Ovary (tissue), 10 donors: ENCODE measurements around the gene KRTAP9-7. TPM values are rescaled to one million over a fixed set of nuclear protein-coding genes. Genes with fewer than 3 reads are reported as not detected.
"Not testable (repeated sequence)": the region's sequence is repeated elsewhere in the genome, so short reads cannot be mapped to it uniquely, and the experiment has no call there.

Source experiments
- DNase-seq, 5 donors: peaks; one replicate each; pipeline ENCODE4 v3.0.0-alpha.2; 2019 to 2020
- H3K27ac ChIP-seq, 2 donors: fragments of 200-600 bp; one replicate each; pipeline versions ENCODE4 v1.5.1 to v1.8.0; 2019 to 2022
- H3K27me3 ChIP-seq: fragments of 200-600 bp; one replicate; pipeline ENCODE4 v1.8.0; 2022
- H3K36me3 ChIP-seq: fragments of 200-600 bp; sonication (generic); one replicate; pipeline ENCODE4 v1.5.1; 2019
- H3K4me1 ChIP-seq: one replicate; pipeline ENCODE4 v1.8.1; 2013; ENCODE audit warnings: mild to moderate bottlenecking, moderate library complexity; ENCODE audit not compliant: insufficient read depth
- H3K4me3 ChIP-seq: fragments of 200-600 bp; sonication (generic); one replicate; pipeline ENCODE4 v1.5.1; 2017
- H3K9me3 ChIP-seq, 2 donors: fragments of 200-600 bp in 1 of 2; sonication (generic) in 1 of 2; one replicate each; pipeline versions ENCODE4 v1.5.1 to v1.8.1; 2013 to 2019; ENCODE audit warnings: mild to moderate bottlenecking in 1 of 2, moderate library complexity in 1 of 2
- CTCF ChIP-seq, 3 donors: fragments of 450-650 bp in 2 of 3; fragments of 200-600 bp in 1 of 3; IDR thresholded peaks; one replicate each; pipeline versions ENCODE4 v1.5.1 to v1.8.0; 2016 to 2022; ENCODE audit warnings: antibody characterized with exemption in 3 of 3, mild to moderate bottlenecking in 1 of 3
- EP300 ChIP-seq: sonication (generic); formaldehyde crosslinking; IDR thresholded peaks from one replicate; pipeline ENCODE4 v1.6.1; 2017; ENCODE audit warnings: antibody characterized with exemption
- POLR2A ChIP-seq: fragments of 450-650 bp; IDR thresholded peaks from one replicate; pipeline ENCODE4 v1.6.1; 2017; ENCODE audit warnings: antibody characterized with exemption, mild to moderate bottlenecking, moderate library complexity
- WGBS, 3 donors: extraction: QIAGEN DNeasy Blood & Tissue Kit in 1 of 3; methylation state at CpG; one replicate each; pipeline versions ENCODE4 v1.1.5 to v1.1.7; 2013 to 2017; 5-methylcytosine and 5-hydroxymethylcytosine counted together
- intact Hi-C, 4 donors: fragments of 100-400 bp; cut with DNase I; formaldehyde crosslinking; loops; one replicate each; pipeline versions ENCODE4 v1.11.0 to v1.15.1; 2022 to 2023
- long read RNA-seq, 3 donors: library from polyadenylated mRNA in 2 of 3; unstranded in 2 of 3; transcript quantifications; one replicate each; pipeline ENCODE4 v2.0.0 and lab custom pipeline, GENCODE V29; 2021 to 2026
- polyA plus RNA-seq, 2 donors: library from polyadenylated mRNA; stranded (reverse); fragments of 200-250 nt in 1 of 2; fragments of 350-450 nt in 1 of 2; fragmentation: Illumina TruSeq in 1 of 2; extraction: RNeasy Lipid Tissue Mini Kit (QIAGEN cat#74804) in 1 of 2; gene quantifications; one replicate each; pipeline ENCODE4 v1.2.3, GENCODE V29; 2013 to 2014
- total RNA-seq, 7 donors: library from RNA; depleted of rRNA in 2 of 7; stranded (reverse); fragments of >200 nt in 2 of 7; fragmentation: NEBNext Ultra II Directional in 3 of 7; extraction: Animal tissue kit (Norgen Biotek cat#: 25700) in 3 of 7; gene quantifications; one replicate each; pipeline versions ENCODE4 v1.1.0 to v1.2.4, GENCODE V29; 2016 to 2023
- donor health status: DM: no; HTN: no; CAD: no; lungs with moderate emphysema.
- donor health status: DM: no; HTN: no; CAD: no.
- donor health status: Bipolar disorder and iron deficiency.
- donor health status: DM: yes; HTN: yes; CAD: no.
- donor health status: DM: no; HTN: no; CAD: no.
- donor health status: DM: yes; HTN: yes; CAD: no.

KRTAP9-7 gene
- total RNA-seq, result not detected
- polyA plus RNA-seq, result not detected
- long read RNA-seq, donor 1, result 0 reads
- long read RNA-seq, donor 2, result 0 reads
- long read RNA-seq, donor 3, result 0 reads

- intact Hi-C loops, DNase-seq: not testable (repeated sequence)
- 77 to 96% (median 94%) methylated on average over 3 of the region's 3 CpGs for WGBS, 3 donors
These were observed at the start of gene KRTAP9-7 for GRCh38 chr17:41275648-41276190. Gene KRTAP9-7, plus strand, starts transcription at chr17:41275698. Its CDS starts 0 bp downstream, at chr17:41275698.

GRCh38 chr17:41226051-41226450 lies 49.4 kb upstream of the KRTAP9-7 start:
- Histone ChIP-seq H3K27ac (no peak overlapping the region), H3K4me1 (no peaks in the 10 kb centered on the region), H3K9me3 (no peaks in the 10 kb centered on the region), H3K36me3 (no peaks in the 10 kb centered on the region), H3K27me3 (no peaks in the 10 kb centered on the region), H3K4me3 (no peak overlapping the region)
- 89 to 91% (median 91%) methylated on average over 6 of the region's 6 CpGs for WGBS, 3 donors
- TF ChIP-seq POLR2A (no peak), CTCF (IDR thresholded peaks at IDR 0.05) (no peak), EP300 (no peak)
- intact Hi-C loops, result no loop called here
- no peak for DNase-seq

More at GRCh38 chr17:41275648-41276190, at the start of gene KRTAP9-7:
- not testable (repeated sequence) for H3K36me3 ChIP-seq, H3K4me1 ChIP-seq, H3K27ac ChIP-seq, H3K27me3 ChIP-seq, H3K9me3 ChIP-seq, H3K4me3 ChIP-seq

GRCh38 chr17:41226598-41227095 lies 48.9 kb upstream of the KRTAP9-7 start, which contains the start of gene KRTAP9-2:
Gene KRTAP9-2, plus strand, starts transcription at chr17:41226648. Its CDS starts 7 bp downstream, at chr17:41226655.
- H3K4me3 ChIP-seq, intact Hi-C loops, H3K4me1 ChIP-seq, H3K9me3 ChIP-seq, H3K27ac ChIP-seq, H3K27me3 ChIP-seq, DNase-seq, H3K36me3 ChIP-seq: not testable (repeated sequence)
- 71 to 77% methylated on average over 3 of the region's 4 CpGs; no CpG with 5 or more reads in 1 of the 3 donors for WGBS, 3 donors

GRCh38 chr17:41230094-41230493 lies 45.4 kb upstream of the KRTAP9-7 start:
- H3K9me3 ChIP-seq, result no peaks in the 10 kb centered on the region
- intact Hi-C loops, result no loop called here
- H3K27me3 ChIP-seq, result no peaks in the 10 kb centered on the region
- DNase-seq, result no peak
- no peaks in the 10 kb centered on the region for H3K36me3 ChIP-seq
- H3K4me1 ChIP-seq, result no peaks in the 10 kb centered on the region
- TF ChIP-seq CTCF (IDR thresholded peaks at IDR 0.05), result no peak
- no peak for TF ChIP-seq POLR2A
- no peak for TF ChIP-seq EP300
- no peak overlapping the region for H3K27ac ChIP-seq
- H3K4me3 ChIP-seq, result no peak overlapping the region

GRCh38 chr17:41231731-41232130 lies 43.8 kb upstream of the KRTAP9-7 start:
- Histone ChIP-seq H3K27me3 (no peaks in the 10 kb centered on the region), H3K9me3 (no peaks in the 10 kb centered on the region), H3K36me3 (no peaks in the 10 kb centered on the region), H3K4me1 (no peaks in the 10 kb centered on the region), H3K27ac (no peak overlapping the region), H3K4me3 (no peak overlapping the region)
- intact Hi-C loops, result no loop called here
- DNase-seq, result no peak
- 88 to 89% (median 89%) methylated on average over 6 of the region's 6 CpGs for WGBS, 3 donors
- no peak for TF ChIP-seq CTCF (IDR thresholded peaks at IDR 0.05)
- no peak for TF ChIP-seq POLR2A
- TF ChIP-seq EP300, result no peak

GRCh38 chr17:41232399-41233105 lies 42.9 kb upstream of the KRTAP9-7 start, which contains the start of gene KRTAP9-3:
Gene KRTAP9-3, plus strand, starts transcription at chr17:41232449. Its CDS starts 53 bp downstream, at chr17:41232502.
- H3K27me3 ChIP-seq, result not testable (repeated sequence)

GRCh38 chr17:41237116-41237515 lies 38.4 kb upstream of the KRTAP9-7 start:
- H3K27me3 ChIP-seq, H3K4me1 ChIP-seq, H3K4me3 ChIP-seq, H3K36me3 ChIP-seq, intact Hi-C loops, DNase-seq, H3K27ac ChIP-seq, H3K9me3 ChIP-seq: not testable (repeated sequence)
- WGBS, 3 donors, result 72 to 78% (median 77%) methylated on average over 4 of the region's 4 CpGs

More at GRCh38 chr17:41232399-41233105, 42.9 kb upstream of the KRTAP9-7 start, which contains the start of gene KRTAP9-3:
- H3K9me3 ChIP-seq, H3K36me3 ChIP-seq, DNase-seq, intact Hi-C loops, H3K27ac ChIP-seq, H3K4me1 ChIP-seq, H3K4me3 ChIP-seq: not testable (repeated sequence)
- 82 to 100% (median 88%) methylated on average over 1 of the region's 1 CpG for WGBS, 3 donors

GRCh38 chr17:41237949-41238437 lies 37.5 kb upstream of the KRTAP9-7 start, which contains the start of gene KRTAP9-8:
Gene KRTAP9-8, plus strand, starts transcription at chr17:41237999. Its CDS starts 53 bp downstream, at chr17:41238052.
- H3K4me1 ChIP-seq, H3K27ac ChIP-seq, H3K4me3 ChIP-seq, intact Hi-C loops, H3K36me3 ChIP-seq, H3K9me3 ChIP-seq, H3K27me3 ChIP-seq, DNase-seq: not testable (repeated sequence)
- 31 to 55% (median 40%) methylated on average over 3 of the region's 3 CpGs for WGBS, 3 donors
